ENCODE data around the gene SLC47A2. TPM values are rescaled to one million over a fixed set of nuclear protein-coding genes. Genes with fewer than 3 reads are reported as not detected.
A peak's percentile ranks its signal among the peaks of the same experiment; 100 is the strongest.

SLC47A2 gene
- total RNA-seq, 1 donor from 2014 or later: not detected

GRCh38 chr17:19727501-19728078 is 11.2 kb upstream of the SLC47A2 start:
- intact Hi-C loops (cut with DNase I): no loop called here
- Histone ChIP-seq H3K4me3 (no peak overlapping the region), H3K27ac (peak overlapping the region; percentile 89), H3K9me3 (no peaks in the 10 kb centered on the region), H3K36me3 (no peaks in the 10 kb centered on the region), H3K27me3 (no peaks in the 10 kb centered on the region), H3K4me1 (peaks cover 46% of the 10 kb centered on the region)
- peak; percentile 33 for ATAC-seq
- TF ChIP-seq CTCF (IDR thresholded peaks at IDR 0.05): no peak
- DNase-seq: no peak

- Histone ChIP-seq H3K27me3 (no peaks in the 10 kb centered on the region), H3K27ac (peak overlapping the region; percentile 89), H3K9me3 (no peaks in the 10 kb centered on the region), H3K4me1 (peaks cover 46% of the 10 kb centered on the region), H3K4me3 (no peak overlapping the region), H3K36me3 (no peaks in the 10 kb centered on the region)
- TF ChIP-seq CTCF (IDR thresholded peaks at IDR 0.05): no peak
- no peak for ATAC-seq
- DNase-seq: no peak
- intact Hi-C loops (cut with DNase I): no loop called here
Measured at GRCh38 chr17:19726631-19727376, 10.4 kb upstream of the SLC47A2 start.

- ATAC-seq: no peak
- H3K36me3 ChIP-seq: no peaks in the 10 kb centered on the region
- H3K4me1 ChIP-seq: peaks cover 50% of the 10 kb centered on the region
- intact Hi-C loops (cut with DNase I): no loop called here
- no peaks in the 10 kb centered on the region for H3K27me3 ChIP-seq
- no peaks in the 10 kb centered on the region for H3K9me3 ChIP-seq
- no peak overlapping the region for H3K4me3 ChIP-seq
- peak overlapping the region; percentile 71 for H3K27ac ChIP-seq
- DNase-seq: no peak
- TF ChIP-seq CTCF (IDR thresholded peaks at IDR 0.05): no peak
Measured at GRCh38 chr17:19725486-19725885, 9.1 kb upstream of the SLC47A2 start.

GRCh38 chr17:19724501-19725420 is 8.4 kb upstream of the SLC47A2 start:
- peak overlapping the region; percentile 71 for H3K27ac ChIP-seq
- peaks cover 52% of the 10 kb centered on the region for H3K4me1 ChIP-seq
- no peak for TF ChIP-seq CTCF (IDR thresholded peaks at IDR 0.05)
- no peaks in the 10 kb centered on the region for H3K27me3 ChIP-seq
- ATAC-seq (peak; percentile 83), DNase-seq (peak; percentile 91)
- intact Hi-C loops (cut with DNase I): no loop called here
- H3K36me3 ChIP-seq: no peaks in the 10 kb centered on the region
- H3K4me3 ChIP-seq: peak overlapping the region; percentile 35
- H3K9me3 ChIP-seq: no peaks in the 10 kb centered on the region

- Histone ChIP-seq H3K9me3 (no peaks in the 10 kb centered on the region), H3K4me3 (peak overlapping the region; percentile 35), H3K27me3 (no peaks in the 10 kb centered on the region), H3K36me3 (no peaks in the 10 kb centered on the region), H3K27ac (no peak overlapping the region), H3K4me1 (peaks cover 44% of the 10 kb centered on the region)
- intact Hi-C loops (cut with DNase I): no loop called here
- DNase-seq: no peak
- no peak for TF ChIP-seq CTCF (IDR thresholded peaks at IDR 0.05)
- ATAC-seq: no peak
Measured at GRCh38 chr17:19723964-19724363, 7.6 kb upstream of the SLC47A2 start.

All from upper lobe of right lung (tissue), 1 donor.